ENCODE results near the gene CRYGB.

DNA sequence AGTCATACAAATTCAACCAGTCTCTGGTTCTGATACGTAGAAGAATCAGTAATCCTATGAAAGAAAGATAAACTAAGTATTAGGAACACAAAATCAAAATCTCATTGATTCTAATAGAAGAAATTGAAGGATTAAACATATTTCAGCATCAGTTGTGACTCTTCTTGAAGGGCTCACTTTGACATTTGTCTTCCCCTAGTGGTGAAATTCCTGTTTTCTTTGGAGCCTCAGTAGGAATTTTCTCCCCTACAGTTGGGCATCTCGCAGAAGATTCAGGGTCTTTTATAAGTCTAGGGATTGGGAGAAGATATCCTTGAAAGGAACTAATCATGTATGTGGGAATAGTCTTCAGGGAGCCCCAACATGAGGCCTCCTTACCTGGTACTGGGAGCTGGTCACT is 2.8 kb upstream of the CRYGB start:
- TF ChIP-seq, protein P1, sequence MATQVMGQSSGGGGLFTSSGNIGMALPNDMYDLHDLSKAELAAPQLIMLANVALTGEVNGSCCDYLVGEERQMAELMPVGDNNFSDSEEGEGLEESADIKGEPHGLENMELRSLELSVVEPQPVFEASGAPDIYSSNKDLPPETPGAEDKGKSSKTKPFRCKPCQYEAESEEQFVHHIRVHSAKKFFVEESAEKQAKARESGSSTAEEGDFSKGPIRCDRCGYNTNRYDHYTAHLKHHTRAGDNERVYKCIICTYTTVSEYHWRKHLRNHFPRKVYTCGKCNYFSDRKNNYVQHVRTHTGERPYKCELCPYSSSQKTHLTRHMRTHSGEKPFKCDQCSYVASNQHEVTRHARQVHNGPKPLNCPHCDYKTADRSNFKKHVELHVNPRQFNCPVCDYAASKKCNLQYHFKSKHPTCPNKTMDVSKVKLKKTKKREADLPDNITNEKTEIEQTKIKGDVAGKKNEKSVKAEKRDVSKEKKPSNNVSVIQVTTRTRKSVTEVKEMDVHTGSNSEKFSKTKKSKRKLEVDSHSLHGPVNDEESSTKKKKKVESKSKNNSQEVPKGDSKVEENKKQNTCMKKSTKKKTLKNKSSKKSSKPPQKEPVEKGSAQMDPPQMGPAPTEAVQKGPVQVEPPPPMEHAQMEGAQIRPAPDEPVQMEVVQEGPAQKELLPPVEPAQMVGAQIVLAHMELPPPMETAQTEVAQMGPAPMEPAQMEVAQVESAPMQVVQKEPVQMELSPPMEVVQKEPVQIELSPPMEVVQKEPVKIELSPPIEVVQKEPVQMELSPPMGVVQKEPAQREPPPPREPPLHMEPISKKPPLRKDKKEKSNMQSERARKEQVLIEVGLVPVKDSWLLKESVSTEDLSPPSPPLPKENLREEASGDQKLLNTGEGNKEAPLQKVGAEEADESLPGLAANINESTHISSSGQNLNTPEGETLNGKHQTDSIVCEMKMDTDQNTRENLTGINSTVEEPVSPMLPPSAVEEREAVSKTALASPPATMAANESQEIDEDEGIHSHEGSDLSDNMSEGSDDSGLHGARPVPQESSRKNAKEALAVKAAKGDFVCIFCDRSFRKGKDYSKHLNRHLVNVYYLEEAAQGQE (IDR thresholded peaks at IDR 0.05; ENCODE audit: insufficient read depth in 1 of 2, low read depth in 2 of 2, low read length in 2 of 2) = no peak
- TF ChIP-seq SIN3A (IDR thresholded peaks at IDR 0.05; ENCODE audit: borderline replicate concordance, insufficient read depth, low read length) (no peak), FOXP2 (optimal IDR thresholded peaks at IDR 0.05; ENCODE audit: borderline replicate concordance, extremely low read depth, extremely low read length, insufficient read depth) (no peak)
